HepG2 (cell line): ENCODE results near the gene STRIP1. TPM values are rescaled to one million over a fixed set of nuclear protein-coding genes. Genes with fewer than 3 reads are reported as not detected.

Experiments
- E2F5 ChIP-seq: sonication (generic); formaldehyde crosslinking; conservative IDR thresholded peaks from 2 replicates; pipeline ENCODE4 v1.4.0; 2020; ENCODE audit warnings: missing genetic modification reagents
- EEA1 ChIP-seq: sonication (generic); formaldehyde crosslinking; IDR thresholded peaks from 2 replicates; pipeline ENCODE4 v1.5.1; 2020; ENCODE audit warnings: mild to moderate bottlenecking, missing genetic modification reagents, borderline replicate concordance
- ELF3 ChIP-seq: IDR thresholded peaks from 2 replicates; pipeline ENCODE4 v1.6.1; 2016; ENCODE audit warnings: missing genetic modification reagents, missing compliant biosample characterization
- FOXP1 ChIP-seq, 2 experiments: fragments of 450-650 bp in 1 of 2; IDR thresholded peaks; 2 replicates each; pipeline ENCODE4 v1.6.1; 2017 to 2018; ENCODE audit warnings: antibody characterized with exemption in 1 of 2
- GATA4 ChIP-seq: sonication (generic); IDR thresholded peaks from 2 replicates; pipeline ENCODE4 v1.6.1; 2016; ENCODE audit warnings: antibody characterized with exemption, low read depth, borderline replicate concordance
- IRX3 ChIP-seq: sonication (generic); formaldehyde crosslinking; IDR thresholded peaks from 2 replicates; pipeline ENCODE4 v1.8.1; 2023; ENCODE audit warnings: mild to moderate bottlenecking, low read depth, missing genetic modification reagents, borderline replicate concordance
- ISL2 ChIP-seq: sonication (generic); formaldehyde crosslinking; IDR thresholded peaks from 2 replicates; pipeline ENCODE4 v1.5.0; 2020; ENCODE audit warnings: missing genetic modification reagents
- KLF9 ChIP-seq: IDR thresholded peaks from 2 replicates; pipeline ENCODE4 v1.6.1; 2016; ENCODE audit warnings: low read depth
- MAX ChIP-seq: IDR thresholded peaks from 2 replicates; pipeline ENCODE4 v1.6.1; 2012; ENCODE audit warnings: inconsistent platforms
- NFE2L1 ChIP-seq: sonication (generic); formaldehyde crosslinking; IDR thresholded peaks from 2 replicates; pipeline ENCODE4 v1.4.0; 2020; ENCODE audit warnings: missing genetic modification reagents, mild to moderate bottlenecking, borderline replicate concordance
- NFKBIZ ChIP-seq: IDR thresholded peaks from 2 replicates; pipeline ENCODE4 v1.6.1; 2018; ENCODE audit warnings: missing genetic modification reagents, missing compliant biosample characterization
- SALL1 ChIP-seq: sonication (generic); formaldehyde crosslinking; IDR thresholded peaks from 2 replicates; pipeline ENCODE4 v1.8.0; 2022; ENCODE audit warnings: mild to moderate bottlenecking, missing genetic modification reagents
- SATB2 ChIP-seq: sonication (generic); formaldehyde crosslinking; IDR thresholded peaks from 2 replicates; pipeline ENCODE4 v1.5.0; 2020; ENCODE audit warnings: missing genetic modification reagents
- TCF7L2 ChIP-seq: IDR thresholded peaks from 2 replicates; pipeline ENCODE4 v1.6.1; 2011; ENCODE audit warnings: mild to moderate bottlenecking, low read depth, low read length, moderate library complexity
- ZBTB37 ChIP-seq: sonication (generic); formaldehyde crosslinking; IDR thresholded peaks from 2 replicates; pipeline ENCODE4 v1.4.0; 2020; ENCODE audit warnings: mild to moderate bottlenecking, missing genetic modification reagents
- ZNF264 ChIP-seq: sonication (generic); formaldehyde crosslinking; IDR thresholded peaks from 2 replicates; pipeline ENCODE4 v1.4.0; 2020; ENCODE audit warnings: missing genetic modification reagents
- ZNF564 ChIP-seq: sonication (generic); formaldehyde crosslinking; IDR thresholded peaks from 2 replicates; pipeline ENCODE4 v1.8.1; 2023; ENCODE audit warnings: mild to moderate bottlenecking, missing genetic modification reagents
- ZNF607 ChIP-seq: sonication (generic); formaldehyde crosslinking; IDR thresholded peaks from 2 replicates; pipeline ENCODE4 v1.5.1; 2020; ENCODE audit warnings: missing genetic modification reagents, mild to moderate bottlenecking, borderline replicate concordance
- ZNF652 ChIP-seq: IDR thresholded peaks from 2 replicates; pipeline ENCODE4 v1.6.1; 2016; ENCODE audit warnings: low read depth, borderline replicate concordance
- ZNF660 ChIP-seq: sonication (generic); formaldehyde crosslinking; IDR thresholded peaks from 2 replicates; pipeline ENCODE4 v1.5.1; 2020; ENCODE audit warnings: mild to moderate bottlenecking, low read depth, missing genetic modification reagents, borderline replicate concordance
- ZNF672 ChIP-seq: sonication (generic); formaldehyde crosslinking; IDR thresholded peaks from 2 replicates; pipeline ENCODE4 v1.8.1; 2022; ENCODE audit warnings: missing genetic modification reagents
- ZNF687 ChIP-seq: sonication (generic); formaldehyde crosslinking; IDR thresholded peaks from 2 replicates; pipeline ENCODE4 v1.5.1; 2020; ENCODE audit warnings: mild to moderate bottlenecking, missing genetic modification reagents, moderate library complexity
- ZNF709 ChIP-seq: sonication (generic); formaldehyde crosslinking; IDR thresholded peaks from 2 replicates; pipeline ENCODE4 v1.5.0; 2020; ENCODE audit warnings: mild to moderate bottlenecking, missing genetic modification reagents
- ZNF761 ChIP-seq: sonication (generic); formaldehyde crosslinking; conservative IDR thresholded peaks from 2 replicates; pipeline ENCODE4 v1.4.0; 2020; ENCODE audit warnings: mild to moderate bottlenecking, missing genetic modification reagents
- ZSCAN25 ChIP-seq: sonication (generic); formaldehyde crosslinking; IDR thresholded peaks from 2 replicates; pipeline ENCODE4 v1.8.0; 2022; ENCODE audit warnings: mild to moderate bottlenecking, missing genetic modification reagents
- polyA plus RNA-seq, 8 experiments: library from polyadenylated mRNA; depleted of rRNA in 3 of 8; stranded (reverse) in 7 of 8; unstranded in 1 of 8; fragments of >200 nt; fragmentation: Illumina TruSeq in 4 of 8; extraction: Trizol in 4 of 8; gene quantifications; 2 replicates each; pipeline versions ENCODE4 v1.2.1 to v1.2.3, GENCODE V29; 2011 to 2016; ENCODE audit warnings: low read depth in 4 of 8, missing spikeins in 1 of 8, mixed read lengths in 1 of 8; ENCODE audit not compliant: insufficient read depth in 1 of 8
- total RNA-seq, 5 experiments: library from RNA; depleted of rRNA; stranded (reverse); fragments of >200 nt; fragmentation: Illumina TruSeq; extraction: Trizol; gene quantifications; 2 replicates each; pipeline ENCODE4 v1.2.3, GENCODE V29; 2016; ENCODE audit warnings: low read depth in 1 of 5

STRIP1 gene
- total and polyA plus RNA-seq, 2 of the 13 experiments (the other 11 are each of a cell fraction or from before 2014, with no cell fraction given) = 20.9 to 27.9 TPM

GRCh38 chr1:110084227-110085078, 50.0 kb downstream of the STRIP1 start (continued):
- no peak for TF ChIP-seq ZBTB37 (CRISPR knock-in tag)
- TF ChIP-seq NFE2L1 (CRISPR knock-in tag) = no peak
- peak; percentile 83 for TF ChIP-seq ZNF687 (CRISPR knock-in tag)
- TF ChIP-seq ZNF709 = no peak
- no peak for TF ChIP-seq NFKBIZ (CRISPR knock-in tag)
- TF ChIP-seq E2F5 (CRISPR knock-in tag) = 0 out of 2 replicates have a peak, but pooled peaks have one; percentile 41
- peak; percentile 79 for TF ChIP-seq ELF3 (CRISPR knock-in tag)
- TF ChIP-seq ZNF607 (CRISPR knock-in tag) = no peak
- TF ChIP-seq GATA4 = no peak
- no peak for TF ChIP-seq FOXP1 (IDR thresholded peaks at IDR 0.05)
- TF ChIP-seq FOXP1 (CRISPR knock-in tag; IDR thresholded peaks at IDR 0.05) = no peak
- peak; percentile 68; the same call in 1 of the 2 replicates for TF ChIP-seq ZNF564 (CRISPR knock-in tag)
- TF ChIP-seq MAX = peak; percentile 59
- no peak for TF ChIP-seq ISL2 (CRISPR knock-in tag)
- TF ChIP-seq ZNF672 (CRISPR knock-in tag) = no peak
- no peak for TF ChIP-seq ZNF652
- no peak for TF ChIP-seq EEA1 (CRISPR knock-in tag)
- no peak for TF ChIP-seq SATB2 (CRISPR knock-in tag)
- no peak for TF ChIP-seq KLF9 (CRISPR knock-in tag)
- no peak for TF ChIP-seq ZNF264 (CRISPR knock-in tag)
- TF ChIP-seq ZSCAN25 (CRISPR knock-in tag) = no peak
- TF ChIP-seq ZNF761 (CRISPR knock-in tag) = no peak
- TF ChIP-seq IRX3 (CRISPR knock-in tag) = no peak
- TF ChIP-seq ZNF660 (CRISPR knock-in tag) = no peak
- no peak for TF ChIP-seq TCF7L2
- TF ChIP-seq SALL1 (CRISPR knock-in tag) = peak; percentile 32; the same call in 1 of the 2 replicates
